CD4-positive, alpha-beta T cell treated with Interleukin-4 for 4 hours (primary cell): Measurements from ENCODE around the gene RNF175.
A peak's percentile ranks its signal among the peaks of the same experiment; 100 is the strongest.

ENCODE experiments used
- DNase-seq: peaks from one replicate; pipeline ENCODE4 v3.0.0-alpha.2; 2020

Gene RNF175

GRCh38 chr4:153741541-153741940, 18.3 kb downstream of the RNF175 start:
- no peak for DNase-seq

- DNase-seq: no peak
Observed at GRCh38 chr4:153735906-153736461, 23.8 kb downstream of the RNF175 start.

- DNase-seq: no peak
Observed at GRCh38 chr4:153733751-153734448, 25.9 kb downstream of the RNF175 start.

GRCh38 chr4:153731239-153731638, 28.6 kb downstream of the RNF175 start:
- DNase-seq: no peak

GRCh38 chr4:153729895-153730294, 29.9 kb downstream of the RNF175 start:
- DNase-seq: no peak

GRCh38 chr4:153728660-153729059, 31.2 kb downstream of the RNF175 start:
- DNase-seq: no peak

GRCh38 chr4:153728151-153728550, 31.7 kb downstream of the RNF175 start:
- no peak for DNase-seq

GRCh38 chr4:153725831-153726154, 34.0 kb downstream of the RNF175 start:
- DNase-seq: no peak

- no peak for DNase-seq
Observed at GRCh38 chr4:153725136-153725830, 34.5 kb downstream of the RNF175 start.

- no peak for DNase-seq
Observed at GRCh38 chr4:153724606-153725005, 35.2 kb downstream of the RNF175 start.

- no peak for DNase-seq
Observed at GRCh38 chr4:153722036-153722435, 37.8 kb downstream of the RNF175 start.

- no peak for DNase-seq
Observed at GRCh38 chr4:153713866-153714646, 45.8 kb downstream of the RNF175 start.

- no peak for DNase-seq
Observed at GRCh38 chr4:153710681-153711080, 49.1 kb downstream of the RNF175 start.

- no peak for DNase-seq
Observed at GRCh38 chr4:153706519-153706918, 53.3 kb downstream of the RNF175 start.

- no peak for DNase-seq
Observed at GRCh38 chr4:153705743-153706468, 53.9 kb downstream of the RNF175 start.

- DNase-seq: no peak
Observed at GRCh38 chr4:153704522-153704921, 55.3 kb downstream of the RNF175 start.

GRCh38 chr4:153684971-153685371, 74.9 kb downstream of the RNF175 start:
- DNase-seq: no peak

GRCh38 chr4:153684182-153684970, 75.4 kb downstream of the RNF175 start, which contains the start of gene TLR2:
TSS of gene TLR2 (plus strand) at chr4:153684280. CDS start at chr4:153702908, 18,628 bp downstream.
- peak; percentile 46 for DNase-seq

- DNase-seq: no peak
Observed at GRCh38 chr4:153683763-153684181, 76.1 kb downstream of the RNF175 start.

GRCh38 chr4:153679486-153679885, 80.3 kb downstream of the RNF175 start:
- no peak for DNase-seq

- no peak for DNase-seq
Observed at GRCh38 chr4:153676984-153677383, 82.8 kb downstream of the RNF175 start.

- DNase-seq: no peak
Observed at GRCh38 chr4:153676486-153676885, 83.3 kb downstream of the RNF175 start.
